ENCODE data around the gene MEX3D.

DNA sequence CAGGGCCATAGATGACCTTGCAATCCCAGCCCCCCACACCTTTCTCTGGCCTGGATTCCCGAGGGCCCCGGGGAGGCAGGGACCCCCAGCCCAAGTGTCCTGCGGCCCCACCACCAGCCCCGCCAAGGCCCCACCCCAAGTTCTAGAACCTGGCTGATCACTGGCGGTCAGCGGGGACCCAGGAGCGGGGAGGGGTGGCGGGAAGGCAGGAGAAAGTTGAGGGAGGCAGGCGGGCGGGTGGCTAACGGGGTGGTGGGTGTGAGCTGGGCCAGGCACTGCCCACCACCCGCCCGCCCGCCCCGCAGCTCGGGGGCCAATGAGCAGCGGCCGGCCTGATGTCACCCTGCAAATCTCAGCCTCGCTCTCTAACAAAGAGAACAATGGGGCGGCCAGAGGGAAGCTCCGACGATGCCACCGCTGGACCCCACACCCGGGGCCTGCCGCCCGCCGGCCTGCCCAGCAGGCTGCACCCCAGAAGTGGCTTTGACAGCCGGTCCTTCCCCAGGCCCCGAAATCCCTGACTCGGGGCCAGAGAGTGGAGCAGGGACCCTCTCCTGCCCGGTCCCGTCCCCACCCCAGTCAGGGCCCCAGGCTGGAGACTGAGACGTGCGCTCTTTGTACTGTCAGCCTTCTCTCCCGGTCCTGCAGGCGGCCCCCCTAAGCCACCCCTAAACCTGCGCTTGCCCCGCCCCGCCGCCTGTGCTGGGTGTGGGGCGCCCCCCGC lies 1.6 kb downstream of the MEX3D start:
- TF ChIP-seq, protein P1, sequence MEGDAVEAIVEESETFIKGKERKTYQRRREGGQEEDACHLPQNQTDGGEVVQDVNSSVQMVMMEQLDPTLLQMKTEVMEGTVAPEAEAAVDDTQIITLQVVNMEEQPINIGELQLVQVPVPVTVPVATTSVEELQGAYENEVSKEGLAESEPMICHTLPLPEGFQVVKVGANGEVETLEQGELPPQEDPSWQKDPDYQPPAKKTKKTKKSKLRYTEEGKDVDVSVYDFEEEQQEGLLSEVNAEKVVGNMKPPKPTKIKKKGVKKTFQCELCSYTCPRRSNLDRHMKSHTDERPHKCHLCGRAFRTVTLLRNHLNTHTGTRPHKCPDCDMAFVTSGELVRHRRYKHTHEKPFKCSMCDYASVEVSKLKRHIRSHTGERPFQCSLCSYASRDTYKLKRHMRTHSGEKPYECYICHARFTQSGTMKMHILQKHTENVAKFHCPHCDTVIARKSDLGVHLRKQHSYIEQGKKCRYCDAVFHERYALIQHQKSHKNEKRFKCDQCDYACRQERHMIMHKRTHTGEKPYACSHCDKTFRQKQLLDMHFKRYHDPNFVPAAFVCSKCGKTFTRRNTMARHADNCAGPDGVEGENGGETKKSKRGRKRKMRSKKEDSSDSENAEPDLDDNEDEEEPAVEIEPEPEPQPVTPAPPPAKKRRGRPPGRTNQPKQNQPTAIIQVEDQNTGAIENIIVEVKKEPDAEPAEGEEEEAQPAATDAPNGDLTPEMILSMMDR (IDR thresholded peaks at IDR 0.05): no peak
- peak in 1 of 2 donors; percentile 65 for TF ChIP-seq POLR2A (IDR thresholded peaks at IDR 0.05)

All from sigmoid colon (tissue), 3 donors.